HEK293 (cell line): ENCODE results near the gene MADD.

Experiments used
- CTCF ChIA-PET: fragments of 350-600 bp; formaldehyde crosslinking; extraction: SDS; loops from one replicate; lab custom pipeline; 2021; ENCODE audit warnings: antibody characterized with exemption; lab: Yijun Ruan, JAX
- POLR2A ChIA-PET: fragments of 300-600 bp; formaldehyde crosslinking; extraction: SDS; loops from one replicate; lab custom pipeline; 2020; ENCODE audit warnings: antibody characterized with exemption, inconsistent platforms; lab: Yijun Ruan, JAX
- H3K27ac ChIP-seq: fragments of 200-500 bp; sonication (Bioruptor generic); 2 replicates; pipeline ENCODE4 v1.5.1; 2014; ENCODE audit warnings: low read depth, low read length, control low read depth, inconsistent platforms; ENCODE audit errors: extremely low read depth
- H3K36me3 ChIP-seq, 2 experiments: fragments of 200-500 bp in 1 of 2; sonication (Bioruptor generic) in 1 of 2; 1 replicate in 1 of 2; 2 replicates in 1 of 2; pipeline ENCODE4 v1.5.1; 2014 to 2017; ENCODE audit warnings: inconsistent platforms in 2 of 2, low read length in 2 of 2; ENCODE audit not compliant: control insufficient read depth in 2 of 2, insufficient read depth in 1 of 2
- H3K4me1 ChIP-seq: fragments of 200-500 bp; sonication (Bioruptor generic); 2 replicates; pipeline ENCODE4 v1.5.1; 2014; ENCODE audit warnings: mild to moderate bottlenecking, low read length, inconsistent platforms; ENCODE audit not compliant: control insufficient read depth, insufficient read depth
- H3K4me3 ChIP-seq: 2 replicates; pipeline ENCODE4 v1.5.1; 2011; ENCODE audit warnings: low read depth, mild to moderate bottlenecking, control low read depth, low read length, moderate library complexity
- H3K9me3 ChIP-seq: fragments of 200-500 bp; sonication (Bioruptor generic); 2 replicates; pipeline ENCODE4 v1.5.1; 2014; ENCODE audit warnings: low read depth, low read length, inconsistent platforms; ENCODE audit not compliant: control insufficient read depth, insufficient read depth
- EGR2 ChIP-seq: fragments of 450-650 bp; formaldehyde crosslinking; IDR thresholded peaks from 2 replicates; pipeline ENCODE4 v1.5.1; 2016; ENCODE audit warnings: low read depth, missing biosample characterization, missing genetic modification characterization
- FEZF1 ChIP-seq: fragments of 450-650 bp; formaldehyde crosslinking; IDR thresholded peaks from 2 replicates; pipeline ENCODE4 v1.5.1; 2016; ENCODE audit warnings: missing biosample characterization, missing genetic modification characterization
- HOXC10 ChIP-seq: sonication (generic); formaldehyde crosslinking; IDR thresholded peaks from 2 replicates; pipeline ENCODE4 v1.8.1; 2023; ENCODE audit warnings: mild to moderate bottlenecking, missing genetic modification reagents
- IKZF3 ChIP-seq: fragments of 450-650 bp; IDR thresholded peaks from 2 replicates; pipeline ENCODE4 v1.5.0; 2018; ENCODE audit warnings: missing biosample characterization, mild to moderate bottlenecking, missing genetic modification characterization, moderate library complexity
- OSR2 ChIP-seq: fragments of 450-650 bp; formaldehyde crosslinking; IDR thresholded peaks from 2 replicates; pipeline ENCODE4 v1.5.1; 2016; ENCODE audit warnings: missing biosample characterization, missing genetic modification characterization
- OVOL3 ChIP-seq: fragments of 450-650 bp; formaldehyde crosslinking; IDR thresholded peaks from 2 replicates; pipeline ENCODE4 v1.5.1; 2016; ENCODE audit warnings: missing biosample characterization, missing genetic modification characterization
- RBAK ChIP-seq: fragments of 450-650 bp; formaldehyde crosslinking; IDR thresholded peaks from 2 replicates; pipeline ENCODE4 v1.5.1; 2016; ENCODE audit warnings: missing biosample characterization, missing genetic modification characterization
- ZNF132 ChIP-seq: fragments of 450-650 bp; formaldehyde crosslinking; IDR thresholded peaks from 2 replicates; pipeline ENCODE4 v1.5.1; 2017; ENCODE audit warnings: missing biosample characterization, missing genetic modification characterization, borderline replicate concordance
- ZNF202 ChIP-seq: fragments of 450-650 bp; formaldehyde crosslinking; IDR thresholded peaks from 2 replicates; pipeline ENCODE4 v1.5.1; 2016; ENCODE audit warnings: missing biosample characterization, missing genetic modification characterization, borderline replicate concordance
- ZNF223 ChIP-seq: fragments of 450-650 bp; formaldehyde crosslinking; IDR thresholded peaks from 2 replicates; pipeline ENCODE4 v1.5.1; 2016; ENCODE audit warnings: missing biosample characterization, missing genetic modification characterization
- ZNF37A ChIP-seq: fragments of 450-650 bp; IDR thresholded peaks from 2 replicates; pipeline ENCODE4 v1.5.1; 2018; ENCODE audit warnings: missing biosample characterization, missing genetic modification characterization
- ZNF433 ChIP-seq: fragments of 450-650 bp; formaldehyde crosslinking; IDR thresholded peaks from 2 replicates; pipeline ENCODE4 v1.5.1; 2016; ENCODE audit warnings: missing biosample characterization, missing genetic modification characterization, low read depth
- ZNF555 ChIP-seq: fragments of 450-650 bp; formaldehyde crosslinking; conservative IDR thresholded peaks from 2 replicates; pipeline ENCODE4 v1.5.1; 2017; ENCODE audit warnings: missing biosample characterization, mild to moderate bottlenecking, missing genetic modification characterization, inconsistent platforms
- ZNF561 ChIP-seq: fragments of 450-650 bp; IDR thresholded peaks from 2 replicates; pipeline ENCODE4 v1.5.1; 2018; ENCODE audit warnings: missing biosample characterization, missing genetic modification characterization, borderline replicate concordance
- ZNF585B ChIP-seq: fragments of 450-650 bp; formaldehyde crosslinking; IDR thresholded peaks from 2 replicates; pipeline ENCODE4 v1.5.1; 2016; ENCODE audit warnings: missing biosample characterization, missing genetic modification characterization
- ZNF600 ChIP-seq: fragments of 450-650 bp; formaldehyde crosslinking; IDR thresholded peaks from 2 replicates; pipeline ENCODE4 v1.5.1; 2016; ENCODE audit warnings: missing biosample characterization, missing genetic modification characterization
- ZNF629 ChIP-seq: fragments of 450-650 bp; formaldehyde crosslinking; IDR thresholded peaks from 2 replicates; pipeline ENCODE4 v1.5.1; 2017; ENCODE audit warnings: missing biosample characterization, missing genetic modification characterization
- ZNF654 ChIP-seq: fragments of 450-650 bp; formaldehyde crosslinking; IDR thresholded peaks from 2 replicates; pipeline ENCODE4 v1.5.1; 2016; ENCODE audit warnings: low read depth, missing biosample characterization, missing genetic modification characterization
- ZNF670 ChIP-seq: fragments of 450-650 bp; formaldehyde crosslinking; IDR thresholded peaks from 2 replicates; pipeline ENCODE4 v1.5.1; 2016; ENCODE audit warnings: missing biosample characterization, missing genetic modification characterization, low read depth
- ZNF677 ChIP-seq: fragments of 450-650 bp; IDR thresholded peaks from 2 replicates; pipeline ENCODE4 v1.5.0; 2018; ENCODE audit warnings: missing biosample characterization, mild to moderate bottlenecking, missing genetic modification characterization, moderate library complexity
- ZNF843 ChIP-seq: fragments of 450-650 bp; formaldehyde crosslinking; IDR thresholded peaks from 2 replicates; pipeline ENCODE4 v1.5.1; 2016; ENCODE audit warnings: missing biosample characterization, missing genetic modification characterization
- TF ChIP-seq, protein P1 (sequence below): fragments of 450-650 bp; formaldehyde crosslinking; IDR thresholded peaks from 2 replicates; pipeline ENCODE4; 2016; ENCODE audit warnings: missing biosample characterization, missing genetic modification characterization
- TF ChIP-seq, protein P2 (sequence below): fragments of 450-650 bp; formaldehyde crosslinking; IDR thresholded peaks from 2 replicates; pipeline ENCODE4 v1.5.1; 2017; ENCODE audit warnings: missing biosample characterization, missing genetic modification characterization
- TF ChIP-seq, protein P3 (sequence below): fragments of 450-650 bp; formaldehyde crosslinking; IDR thresholded peaks from 2 replicates; pipeline ENCODE4 v1.5.1; 2016; ENCODE audit warnings: missing biosample characterization, missing genetic modification characterization
- TF ChIP-seq, protein P4 (sequence below): fragments of 450-650 bp; IDR thresholded peaks from 2 replicates; pipeline ENCODE4 v1.5.1; 2018; ENCODE audit warnings: missing biosample characterization, mild to moderate bottlenecking, missing genetic modification characterization

The MADD gene

DNA sequence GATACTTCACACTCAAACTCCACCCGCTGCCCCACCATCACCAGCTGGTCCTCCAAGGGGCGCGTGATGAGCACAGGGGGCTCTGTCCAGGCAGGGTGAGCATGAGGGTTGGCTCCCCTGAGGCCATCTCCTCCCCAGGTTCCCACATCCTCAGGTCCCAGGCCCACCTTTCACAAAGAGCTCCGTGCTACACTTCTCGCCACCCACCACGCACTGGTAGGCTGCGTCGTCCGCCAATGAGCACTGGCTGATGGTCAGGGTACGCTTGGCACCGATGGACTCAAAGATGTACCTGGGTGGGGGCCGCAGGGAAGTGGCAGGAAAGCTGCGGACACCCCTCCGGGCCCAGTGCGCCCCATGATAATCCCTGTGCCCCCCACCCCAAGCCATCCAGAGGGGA lies 72.9 kb downstream of the MADD start:
- Histone ChIP-seq H3K4me3 (no peak overlapping the region), H3K4me1 (no peaks in the 10 kb centered on the region), H3K36me3 (no peaks in the 10 kb centered on the region), H3K9me3 (no peaks in the 10 kb centered on the region), H3K27ac (no peak overlapping the region)
- POLR2A ChIA-PET: interaction anchor here (0.6 kb wide), 1 partner anchor 642 kb away, joined by 3 read pairs; the partner anchor contains the start of genes ARHGAP1 and ZNF408
- CTCF ChIA-PET: interaction anchor here (0.6 to 2.0 kb wide), 2 partner anchors 12 kb away, joined by 3 to 6 read pairs; no protein-coding TSS in a partner anchor
- TF ChIP-seq HOXC10 (no peak), OSR2 (no peak), RBAK (no peak), ZNF561 (tag by site-specific recombination) (no peak), FEZF1 (tag by site-specific recombination) (no peak), ZNF37A (tag by site-specific recombination) (no peak), ZNF202 (tag by site-specific recombination) (no peak), ZNF600 (tag by site-specific recombination) (no peak), IKZF3 (tag by site-specific recombination) (no peak)
- TF ChIP-seq, protein P1, sequence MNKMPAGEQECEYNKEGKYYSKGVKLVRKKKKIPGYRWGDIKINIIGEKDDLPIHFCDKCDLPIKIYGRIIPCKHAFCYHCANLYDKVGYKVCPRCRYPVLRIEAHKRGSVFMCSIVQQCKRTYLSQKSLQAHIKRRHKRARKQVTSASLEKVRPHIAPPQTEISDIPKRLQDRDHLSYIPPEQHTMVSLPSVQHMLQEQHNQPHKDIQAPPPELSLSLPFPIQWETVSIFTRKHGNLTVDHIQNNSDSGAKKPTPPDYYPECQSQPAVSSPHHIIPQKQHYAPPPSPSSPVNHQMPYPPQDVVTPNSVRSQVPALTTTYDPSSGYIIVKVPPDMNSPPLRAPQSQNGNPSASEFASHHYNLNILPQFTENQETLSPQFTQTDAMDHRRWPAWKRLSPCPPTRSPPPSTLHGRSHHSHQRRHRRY (tag by site-specific recombination): no peak
- TF ChIP-seq, protein P2, sequence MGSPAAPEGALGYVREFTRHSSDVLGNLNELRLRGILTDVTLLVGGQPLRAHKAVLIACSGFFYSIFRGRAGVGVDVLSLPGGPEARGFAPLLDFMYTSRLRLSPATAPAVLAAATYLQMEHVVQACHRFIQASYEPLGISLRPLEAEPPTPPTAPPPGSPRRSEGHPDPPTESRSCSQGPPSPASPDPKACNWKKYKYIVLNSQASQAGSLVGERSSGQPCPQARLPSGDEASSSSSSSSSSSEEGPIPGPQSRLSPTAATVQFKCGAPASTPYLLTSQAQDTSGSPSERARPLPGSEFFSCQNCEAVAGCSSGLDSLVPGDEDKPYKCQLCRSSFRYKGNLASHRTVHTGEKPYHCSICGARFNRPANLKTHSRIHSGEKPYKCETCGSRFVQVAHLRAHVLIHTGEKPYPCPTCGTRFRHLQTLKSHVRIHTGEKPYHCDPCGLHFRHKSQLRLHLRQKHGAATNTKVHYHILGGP: no peak
- TF ChIP-seq, protein P3, sequence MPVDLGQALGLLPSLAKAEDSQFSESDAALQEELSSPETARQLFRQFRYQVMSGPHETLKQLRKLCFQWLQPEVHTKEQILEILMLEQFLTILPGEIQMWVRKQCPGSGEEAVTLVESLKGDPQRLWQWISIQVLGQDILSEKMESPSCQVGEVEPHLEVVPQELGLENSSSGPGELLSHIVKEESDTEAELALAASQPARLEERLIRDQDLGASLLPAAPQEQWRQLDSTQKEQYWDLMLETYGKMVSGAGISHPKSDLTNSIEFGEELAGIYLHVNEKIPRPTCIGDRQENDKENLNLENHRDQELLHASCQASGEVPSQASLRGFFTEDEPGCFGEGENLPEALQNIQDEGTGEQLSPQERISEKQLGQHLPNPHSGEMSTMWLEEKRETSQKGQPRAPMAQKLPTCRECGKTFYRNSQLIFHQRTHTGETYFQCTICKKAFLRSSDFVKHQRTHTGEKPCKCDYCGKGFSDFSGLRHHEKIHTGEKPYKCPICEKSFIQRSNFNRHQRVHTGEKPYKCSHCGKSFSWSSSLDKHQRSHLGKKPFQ: no peak
- TF ChIP-seq, all 188 proteins: peak for 0

DNA sequence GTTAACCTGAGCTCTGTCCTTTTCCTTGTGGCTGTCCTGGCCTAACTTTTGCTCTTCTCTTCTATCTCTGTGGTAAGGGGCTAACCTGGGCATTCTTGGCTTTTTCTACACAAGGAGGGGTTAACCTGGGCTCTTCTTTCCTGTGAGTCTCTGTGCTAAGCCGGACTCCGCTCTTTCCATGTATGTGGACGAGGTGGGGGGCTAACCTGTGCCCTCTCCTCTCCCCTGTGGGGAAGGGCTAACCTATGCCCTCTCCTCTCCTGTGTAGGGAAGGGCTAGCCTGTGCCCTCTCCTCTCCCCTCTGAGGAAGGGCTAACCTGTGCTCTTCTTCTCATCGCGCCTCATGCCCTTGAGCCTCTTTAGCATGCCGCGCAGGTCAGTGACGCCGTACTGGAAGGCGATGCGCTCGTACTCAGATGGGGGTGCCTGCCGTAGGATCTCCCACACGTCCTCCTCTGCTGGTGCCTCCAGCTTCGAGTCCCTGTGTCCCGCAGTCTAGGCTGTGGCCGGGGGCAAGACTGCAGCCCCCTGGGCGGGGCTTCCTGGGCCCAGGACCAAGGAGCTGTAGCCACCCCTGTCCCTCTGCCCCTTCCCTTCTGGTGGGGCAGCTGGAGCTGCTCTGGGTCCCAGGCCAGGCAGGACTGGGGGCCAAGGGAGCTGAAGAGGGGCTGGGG lies 76.1 kb downstream of the MADD start:
- no peaks in the 10 kb centered on the region for H3K4me1 ChIP-seq
- H3K36me3 ChIP-seq: no peaks in the 10 kb centered on the region
- CTCF ChIA-PET: interaction anchor here (0.6 to 1.5 kb wide), 3 partner anchors 9 to 94 kb away, joined by 3 to 6 read pairs (median 4); no protein-coding TSS in a partner anchor
- no peak for TF ChIP-seq ZNF433 (tag by site-specific recombination)
- H3K27ac ChIP-seq: no peak overlapping the region
- POLR2A ChIA-PET: interaction anchor here (0.6 kb wide), 1 partner anchor 496 kb away, joined by 9 read pairs; no protein-coding TSS in a partner anchor
- no peaks in the 10 kb centered on the region for H3K9me3 ChIP-seq
- no peak overlapping the region for H3K4me3 ChIP-seq

DNA sequence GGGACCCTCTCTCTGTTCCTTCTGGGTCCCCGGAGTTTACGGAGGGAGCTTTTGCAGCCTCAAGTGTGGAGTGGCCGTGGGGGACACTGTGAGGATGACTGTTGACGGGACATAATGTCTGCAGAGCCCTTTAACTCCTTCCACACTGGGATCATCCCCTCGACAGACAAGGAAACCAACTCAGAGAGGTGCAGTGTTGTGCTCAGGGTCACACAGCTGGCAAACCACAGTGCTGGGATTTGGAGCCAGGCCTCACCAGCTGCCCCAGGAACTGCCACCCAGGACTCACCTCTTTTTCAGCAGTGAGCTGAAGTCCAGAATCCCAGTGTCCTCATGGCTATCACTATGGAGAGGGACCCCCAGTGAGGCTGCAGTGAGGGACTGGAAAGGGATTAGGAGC lies 77.2 kb downstream of the MADD start:
- ChIA-PET CTCF (interaction anchor here (0.8 to 1.5 kb wide), 3 partner anchors 8 to 88 kb away, joined by 3 to 6 read pairs (median 3); no protein-coding TSS in a partner anchor), POLR2A (no interaction called here)
- no peak overlapping the region for H3K4me3 ChIP-seq
- no peaks in the 10 kb centered on the region for H3K4me1 ChIP-seq
- no peak overlapping the region for H3K27ac ChIP-seq
- no peaks in the 10 kb centered on the region for H3K36me3 ChIP-seq
- no peaks in the 10 kb centered on the region for H3K9me3 ChIP-seq
- TF ChIP-seq ZNF629 (no peak), ZNF585B (tag by site-specific recombination) (no peak), OSR2 (no peak), ZNF223 (tag by site-specific recombination) (no peak), EGR2 (tag by site-specific recombination) (no peak), ZNF555 (tag by site-specific recombination) (no peak), ZNF677 (tag by site-specific recombination) (no peak), ZNF132 (tag by site-specific recombination) (no peak), OVOL3 (tag by site-specific recombination) (no peak), ZNF843 (tag by site-specific recombination) (no peak), ZNF670 (tag by site-specific recombination) (no peak), ZNF654 (tag by site-specific recombination) (no peak)
- TF ChIP-seq, protein P1 (tag by site-specific recombination): no peak
- TF ChIP-seq, protein P4, sequence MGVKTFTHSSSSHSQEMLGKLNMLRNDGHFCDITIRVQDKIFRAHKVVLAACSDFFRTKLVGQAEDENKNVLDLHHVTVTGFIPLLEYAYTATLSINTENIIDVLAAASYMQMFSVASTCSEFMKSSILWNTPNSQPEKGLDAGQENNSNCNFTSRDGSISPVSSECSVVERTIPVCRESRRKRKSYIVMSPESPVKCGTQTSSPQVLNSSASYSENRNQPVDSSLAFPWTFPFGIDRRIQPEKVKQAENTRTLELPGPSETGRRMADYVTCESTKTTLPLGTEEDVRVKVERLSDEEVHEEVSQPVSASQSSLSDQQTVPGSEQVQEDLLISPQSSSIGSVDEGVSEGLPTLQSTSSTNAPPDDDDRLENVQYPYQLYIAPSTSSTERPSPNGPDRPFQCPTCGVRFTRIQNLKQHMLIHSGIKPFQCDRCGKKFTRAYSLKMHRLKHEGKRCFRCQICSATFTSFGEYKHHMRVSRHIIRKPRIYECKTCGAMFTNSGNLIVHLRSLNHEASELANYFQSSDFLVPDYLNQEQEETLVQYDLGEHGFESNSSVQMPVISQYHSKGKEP (tag by site-specific recombination): no peak
